ENCODE results near the gene PIP4K2A.

Gene PIP4K2A

GRCh38 chr10:22629852-22630233, 84.5 kb downstream of the PIP4K2A start:
- Histone ChIP-seq H3K4me3 (ENCODE audit: low read depth, low read length) (no peak overlapping the region), H3K27ac (ENCODE audit: low read depth, low read length) (peak overlapping the region; percentile 19; the same call in 1 of the 2 replicates), H3K9me3 (ENCODE audit: control insufficient read depth, insufficient read depth, low read depth, low read length) (no peaks in the 10 kb centered on the region), H3K36me3 (ENCODE audit: control insufficient read depth, insufficient read depth, low read length) (no peaks in the 10 kb centered on the region), H3K4me1 (ENCODE audit: control insufficient read depth, insufficient read depth, low read length) (peaks cover 47% of the 10 kb centered on the region), H3K9ac (ENCODE audit: low read length) (no peak overlapping the region), H3K27me3 (ENCODE audit: control insufficient read depth, insufficient read depth, low read length) (no peaks in the 10 kb centered on the region)

- Histone ChIP-seq H3K27ac (ENCODE audit: low read depth, low read length) (no peak overlapping the region), H3K27me3 (ENCODE audit: control insufficient read depth, insufficient read depth, low read length) (no peaks in the 10 kb centered on the region), H3K9me3 (ENCODE audit: control insufficient read depth, insufficient read depth, low read depth, low read length) (no peaks in the 10 kb centered on the region), H3K4me1 (ENCODE audit: control insufficient read depth, insufficient read depth, low read length) (peaks cover 54% of the 10 kb centered on the region), H3K36me3 (ENCODE audit: control insufficient read depth, insufficient read depth, low read length) (no peaks in the 10 kb centered on the region), H3K4me3 (ENCODE audit: low read depth, low read length) (no peak overlapping the region), H3K9ac (ENCODE audit: low read length) (no peak overlapping the region)
These were observed 85.3 kb downstream of the PIP4K2A start for GRCh38 chr10:22629126-22629525.

GRCh38 chr10:22628309-22628708, 86.1 kb downstream of the PIP4K2A start:
- Histone ChIP-seq H3K4me1 (ENCODE audit: control insufficient read depth, insufficient read depth, low read length) (peaks cover 62% of the 10 kb centered on the region), H3K4me3 (ENCODE audit: low read depth, low read length) (no peak overlapping the region), H3K27me3 (ENCODE audit: control insufficient read depth, insufficient read depth, low read length) (no peaks in the 10 kb centered on the region), H3K36me3 (ENCODE audit: control insufficient read depth, insufficient read depth, low read length) (no peaks in the 10 kb centered on the region), H3K9me3 (ENCODE audit: control insufficient read depth, insufficient read depth, low read depth, low read length) (no peaks in the 10 kb centered on the region), H3K27ac (ENCODE audit: low read depth, low read length) (no peak overlapping the region), H3K9ac (ENCODE audit: low read length) (no peak overlapping the region)

GRCh38 chr10:22626784-22627183, 87.6 kb downstream of the PIP4K2A start:
- Histone ChIP-seq H3K27ac (ENCODE audit: low read depth, low read length) (no peak overlapping the region), H3K4me1 (ENCODE audit: control insufficient read depth, insufficient read depth, low read length) (peaks cover 61% of the 10 kb centered on the region), H3K9me3 (ENCODE audit: control insufficient read depth, insufficient read depth, low read depth, low read length) (no peaks in the 10 kb centered on the region), H3K27me3 (ENCODE audit: control insufficient read depth, insufficient read depth, low read length) (no peaks in the 10 kb centered on the region), H3K9ac (ENCODE audit: low read length) (no peak overlapping the region), H3K4me3 (ENCODE audit: low read depth, low read length) (no peak overlapping the region), H3K36me3 (ENCODE audit: control insufficient read depth, insufficient read depth, low read length) (no peaks in the 10 kb centered on the region)

- Histone ChIP-seq H3K9me3 (ENCODE audit: control insufficient read depth, insufficient read depth, low read depth, low read length) (no peaks in the 10 kb centered on the region), H3K4me1 (ENCODE audit: control insufficient read depth, insufficient read depth, low read length) (peaks cover 56% of the 10 kb centered on the region), H3K27ac (ENCODE audit: low read depth, low read length) (no peak overlapping the region), H3K36me3 (ENCODE audit: control insufficient read depth, insufficient read depth, low read length) (no peaks in the 10 kb centered on the region), H3K27me3 (ENCODE audit: control insufficient read depth, insufficient read depth, low read length) (no peaks in the 10 kb centered on the region), H3K9ac (ENCODE audit: low read length) (no peak overlapping the region), H3K4me3 (ENCODE audit: low read depth, low read length) (no peak overlapping the region)
These were observed 88.7 kb downstream of the PIP4K2A start for GRCh38 chr10:22625516-22626290.

- H3K27me3 ChIP-seq (ENCODE audit: control insufficient read depth, insufficient read depth, low read length): no peaks in the 10 kb centered on the region
- H3K36me3 ChIP-seq (ENCODE audit: control insufficient read depth, insufficient read depth, low read length): no peaks in the 10 kb centered on the region
- peaks cover 45% of the 10 kb centered on the region for H3K4me1 ChIP-seq (ENCODE audit: control insufficient read depth, insufficient read depth, low read length)
- no peak overlapping the region for H3K9ac ChIP-seq (ENCODE audit: low read length)
- no peak overlapping the region for H3K4me3 ChIP-seq (ENCODE audit: low read depth, low read length)
- no peaks in the 10 kb centered on the region for H3K9me3 ChIP-seq (ENCODE audit: control insufficient read depth, insufficient read depth, low read depth, low read length)
- peak overlapping the region; percentile 72; the same call in 1 of the 2 replicates for H3K27ac ChIP-seq (ENCODE audit: low read depth, low read length)
These were observed 90.1 kb downstream of the PIP4K2A start for GRCh38 chr10:22624287-22624738.

GRCh38 chr10:22623633-22624253, 90.6 kb downstream of the PIP4K2A start:
- Histone ChIP-seq H3K4me1 (ENCODE audit: control insufficient read depth, insufficient read depth, low read length) (peaks cover 46% of the 10 kb centered on the region), H3K9ac (ENCODE audit: low read length) (no peak overlapping the region), H3K4me3 (ENCODE audit: low read depth, low read length) (no peak overlapping the region), H3K27me3 (ENCODE audit: control insufficient read depth, insufficient read depth, low read length) (no peaks in the 10 kb centered on the region), H3K9me3 (ENCODE audit: control insufficient read depth, insufficient read depth, low read depth, low read length) (no peaks in the 10 kb centered on the region), H3K36me3 (ENCODE audit: control insufficient read depth, insufficient read depth, low read length) (no peaks in the 10 kb centered on the region), H3K27ac (ENCODE audit: low read depth, low read length) (peak overlapping the region; percentile 72; the same call in 1 of the 2 replicates)

- H3K4me1 ChIP-seq (ENCODE audit: control insufficient read depth, insufficient read depth, low read length): peaks cover 58% of the 10 kb centered on the region
- H3K4me3 ChIP-seq (ENCODE audit: low read depth, low read length): no peak overlapping the region
- no peaks in the 10 kb centered on the region for H3K9me3 ChIP-seq (ENCODE audit: control insufficient read depth, insufficient read depth, low read depth, low read length)
- H3K36me3 ChIP-seq (ENCODE audit: control insufficient read depth, insufficient read depth, low read length): no peaks in the 10 kb centered on the region
- no peaks in the 10 kb centered on the region for H3K27me3 ChIP-seq (ENCODE audit: control insufficient read depth, insufficient read depth, low read length)
- H3K9ac ChIP-seq (ENCODE audit: low read length): no peak overlapping the region
- no peak overlapping the region for H3K27ac ChIP-seq (ENCODE audit: low read depth, low read length)
These were observed 92.1 kb downstream of the PIP4K2A start for GRCh38 chr10:22622242-22622806.

- Histone ChIP-seq H3K4me1 (ENCODE audit: control insufficient read depth, insufficient read depth, low read length) (peaks cover 58% of the 10 kb centered on the region), H3K4me3 (ENCODE audit: low read depth, low read length) (no peak overlapping the region), H3K36me3 (ENCODE audit: control insufficient read depth, insufficient read depth, low read length) (no peaks in the 10 kb centered on the region), H3K27me3 (ENCODE audit: control insufficient read depth, insufficient read depth, low read length) (no peaks in the 10 kb centered on the region), H3K27ac (ENCODE audit: low read depth, low read length) (no peak overlapping the region), H3K9me3 (ENCODE audit: control insufficient read depth, insufficient read depth, low read depth, low read length) (no peaks in the 10 kb centered on the region), H3K9ac (ENCODE audit: low read length) (no peak overlapping the region)
These were observed 92.7 kb downstream of the PIP4K2A start for GRCh38 chr10:22621726-22622125.

- Histone ChIP-seq H3K4me1 (ENCODE audit: control insufficient read depth, insufficient read depth, low read length) (peaks cover 60% of the 10 kb centered on the region), H3K9ac (ENCODE audit: low read length) (no peak overlapping the region), H3K36me3 (ENCODE audit: control insufficient read depth, insufficient read depth, low read length) (no peaks in the 10 kb centered on the region), H3K9me3 (ENCODE audit: control insufficient read depth, insufficient read depth, low read depth, low read length) (no peaks in the 10 kb centered on the region), H3K4me3 (ENCODE audit: low read depth, low read length) (no peak overlapping the region), H3K27me3 (ENCODE audit: control insufficient read depth, insufficient read depth, low read length) (no peaks in the 10 kb centered on the region), H3K27ac (ENCODE audit: low read depth, low read length) (no peak overlapping the region)
These were observed 93.4 kb downstream of the PIP4K2A start for GRCh38 chr10:22620929-22621328.

Data from HUES6 (cell line).